IMR-90 (cell line): ENCODE measurements around the gene PLCD1. TPM values are rescaled to one million over a fixed set of nuclear protein-coding genes. Genes with fewer than 3 reads are reported as not detected.

Experiments
- ATAC-seq: fragments of 200-7000 bp; cut with Tn5 transposase; 2 replicates; pipeline ENCODE4 v1.9.1; 2020; ENCODE audit warnings: low read depth, mild to moderate bottlenecking, moderate library complexity
- BruUV-seq: library from RNA; stranded (reverse); fragments of 400-500 nt; replicated peaks from 2 replicates; lab custom pipeline; 2021; lab: Mats Ljungman, UMichigan
- CTCF ChIA-PET: fragments of 300-600 bp; formaldehyde crosslinking; extraction: SDS; loops from one replicate; lab custom pipeline; 2021; ENCODE audit warnings: antibody characterized with exemption; lab: Yijun Ruan, JAX
- POLR2A ChIA-PET: fragments of 300-600 bp; sonication (Branson Sonifier 250); formaldehyde crosslinking; loops from one replicate; lab custom pipeline; 2022; ENCODE audit warnings: antibody characterized with exemption; ENCODE audit not compliant: unreplicated experiment; lab: Charles Lee
- DNase-seq: peaks from one replicate; pipeline ENCODE4 v3.0.0; 2013
- H2AFZ ChIP-seq: replicated peaks from 2 replicates; pipeline ENCODE3; 2013; ENCODE audit warnings: low read length, mild to moderate bottlenecking; ENCODE audit not compliant: poor library complexity
- H2AK5ac ChIP-seq: 2 replicates; pipeline ENCODE4 v1.6.1; 2013; ENCODE audit warnings: low read depth, low read length, inconsistent platforms
- H2AK9ac ChIP-seq: replicated peaks from 2 replicates; pipeline ENCODE3; 2013; ENCODE audit warnings: mild to moderate bottlenecking, low read depth, low read length, moderate library complexity; ENCODE audit not compliant: poor library complexity
- H2BK120ac ChIP-seq: 2 replicates; pipeline ENCODE4 v1.6.1; 2013; ENCODE audit warnings: low read depth, low read length, inconsistent platforms
- H2BK15ac ChIP-seq: 3 replicates; pipeline ENCODE4 v1.6.1; 2013; ENCODE audit warnings: low read depth, low read length, inconsistent platforms
- H2BK20ac ChIP-seq: 2 replicates; pipeline ENCODE4 v1.6.1; 2013; ENCODE audit warnings: low read depth, mild to moderate bottlenecking, inconsistent platforms, low read length, moderate library complexity
- H2BK5ac ChIP-seq: 2 replicates; pipeline ENCODE4 v1.6.1; 2013; ENCODE audit warnings: mild to moderate bottlenecking, low read depth, low read length, inconsistent platforms; ENCODE audit not compliant: poor library complexity, severe bottlenecking
- H3K14ac ChIP-seq: replicated peaks from 2 replicates; pipeline ENCODE4 v1.6.1; 2013; ENCODE audit warnings: low read depth, low read length, inconsistent platforms
- H3K18ac ChIP-seq: 2 replicates; pipeline ENCODE4 v1.6.1; 2013; ENCODE audit warnings: low read depth, low read length, control low read depth
- H3K23ac ChIP-seq: 2 replicates; pipeline ENCODE4 v1.6.1; 2013; ENCODE audit warnings: low read depth, low read length, inconsistent platforms
- H3K27ac ChIP-seq: 2 replicates; pipeline ENCODE4 v1.5.1; 2013; ENCODE audit warnings: mild to moderate bottlenecking, control low read depth, low read length; ENCODE audit not compliant: insufficient read depth
- H3K27me3 ChIP-seq: 2 replicates; pipeline ENCODE4 v1.6.1; 2013; ENCODE audit warnings: low read length; ENCODE audit not compliant: control insufficient read depth, insufficient read depth
- H3K36me3 ChIP-seq: 2 replicates; pipeline ENCODE4 v1.6.1; 2013; ENCODE audit warnings: low read length, mixed read lengths; ENCODE audit not compliant: control insufficient read depth, insufficient read depth
- H3K4ac ChIP-seq: 2 replicates; pipeline ENCODE4 v1.6.1; 2013; ENCODE audit warnings: low read depth, low read length, inconsistent platforms
- H3K4me1 ChIP-seq: 2 replicates; pipeline ENCODE4 v1.6.1; 2013; ENCODE audit warnings: low read length, mixed read lengths; ENCODE audit not compliant: control insufficient read depth, insufficient read depth
- H3K4me2 ChIP-seq: 2 replicates; pipeline ENCODE4 v1.6.1; 2013; ENCODE audit warnings: low read depth, mild to moderate bottlenecking, control low read depth, low read length, moderate library complexity
- H3K4me3 ChIP-seq: 2 replicates; pipeline ENCODE4 v1.5.1; 2013; ENCODE audit warnings: low read depth, mild to moderate bottlenecking, control low read depth, low read length, moderate library complexity; ENCODE audit not compliant: insufficient read depth
- H3K56ac ChIP-seq: 2 replicates; pipeline ENCODE4 v1.6.1; 2013; ENCODE audit warnings: low read length, inconsistent platforms; ENCODE audit not compliant: insufficient read depth; ENCODE audit errors: extremely low read depth
- H3K79me1 ChIP-seq, 2 experiments: 2 replicates each; pipeline ENCODE4 v1.6.1; 2013; ENCODE audit warnings: low read length in 2 of 2, inconsistent platforms in 1 of 2, low read depth in 1 of 2
- H3K9ac ChIP-seq: 2 replicates; pipeline ENCODE4 v1.6.1; 2013; ENCODE audit warnings: low read depth, low read length, control low read depth
- H3K9me1 ChIP-seq: 2 replicates; pipeline ENCODE4 v1.6.1; 2013; ENCODE audit warnings: low read length, inconsistent platforms; ENCODE audit not compliant: insufficient read depth
- H3K9me3 ChIP-seq: 2 replicates; pipeline ENCODE4 v1.6.1; 2013; ENCODE audit warnings: low read length; ENCODE audit not compliant: control insufficient read depth, insufficient read depth
- H4K20me1 ChIP-seq: 2 replicates; pipeline ENCODE4 v1.6.1; 2013; ENCODE audit warnings: low read length, inconsistent platforms; ENCODE audit not compliant: insufficient read depth
- H4K5ac ChIP-seq: 2 replicates; pipeline ENCODE4 v1.6.1; 2013; ENCODE audit warnings: mild to moderate bottlenecking, low read depth, low read length, control low read depth
- H4K8ac ChIP-seq, 2 experiments: 2 replicates each; pipeline ENCODE4 v1.6.1; 2013; ENCODE audit warnings: low read depth in 2 of 2, low read length in 2 of 2, control low read depth in 1 of 2, inconsistent platforms in 1 of 2
- H4K91ac ChIP-seq: 2 replicates; pipeline ENCODE4 v1.6.1; 2013; ENCODE audit warnings: low read depth, low read length, inconsistent platforms; ENCODE audit not compliant: insufficient read depth
- POLR2A ChIP-seq: IDR thresholded peaks from 2 replicates; pipeline ENCODE4 v1.6.1; 2012; ENCODE audit warnings: mild to moderate bottlenecking, low read depth, low read length
- whole genome bisulfite sequencing, 2 experiments: methylation state at CpG; one replicate each; pipeline versions ENCODE4 v1.1.5 to v1.1.7; 2013; ENCODE audit warnings: missing lambda C conversion rate in 2 of 2; ENCODE audit not compliant: insufficient read length in 1 of 2; ENCODE audit errors: extremely low coverage in 2 of 2; 5-methylcytosine and 5-hydroxymethylcytosine counted together
- dilution Hi-C: fragments of 300-500 bp; cut with HindIII; formaldehyde crosslinking; loops from one replicate; pipeline ENCODE4 v1.14.3; 2018; ENCODE audit warnings: low sequenced_read_pairs; ENCODE audit not compliant: unreplicated experiment
- in situ Hi-C: fragments of 300-500 bp; cut with MboI; formaldehyde crosslinking; loops from 3 replicates; pipeline ENCODE4 v1.14.3; 2019; ENCODE audit warnings: low sequenced_read_pairs, inconsistent platforms, mixed read lengths
- intact Hi-C: fragments of 100-400 bp; cut with micrococcal nuclease; formaldehyde crosslinking; loops from 2 replicates; pipeline ENCODE4 v1.10.0; 2022
- polyA plus RNA-seq, 3 experiments: library from polyadenylated mRNA; depleted of rRNA; stranded (reverse); fragments of >200 nt; gene quantifications; 2 replicates each; pipeline ENCODE4 v1.2.3, GENCODE V29; 2012; ENCODE audit warnings: low replicate concordance in 1 of 3
- total RNA-seq: library from RNA; depleted of rRNA; stranded (reverse); fragments of >200 nt; gene quantifications from 2 replicates; pipeline ENCODE4 v1.2.3, GENCODE V29; 2012
- TF ChIP-seq, protein P1 (sequence below): conservative IDR thresholded peaks from 2 replicates; pipeline ENCODE4 v1.5.1; 2012; ENCODE audit warnings: mild to moderate bottlenecking, low read depth, low read length, improper control_type of control experiment

The PLCD1 gene
- total and polyA plus RNA-seq, 2 of the 4 experiments (the other 2 are of a cell fraction): 14.9 to 16.3 TPM

DNA sequence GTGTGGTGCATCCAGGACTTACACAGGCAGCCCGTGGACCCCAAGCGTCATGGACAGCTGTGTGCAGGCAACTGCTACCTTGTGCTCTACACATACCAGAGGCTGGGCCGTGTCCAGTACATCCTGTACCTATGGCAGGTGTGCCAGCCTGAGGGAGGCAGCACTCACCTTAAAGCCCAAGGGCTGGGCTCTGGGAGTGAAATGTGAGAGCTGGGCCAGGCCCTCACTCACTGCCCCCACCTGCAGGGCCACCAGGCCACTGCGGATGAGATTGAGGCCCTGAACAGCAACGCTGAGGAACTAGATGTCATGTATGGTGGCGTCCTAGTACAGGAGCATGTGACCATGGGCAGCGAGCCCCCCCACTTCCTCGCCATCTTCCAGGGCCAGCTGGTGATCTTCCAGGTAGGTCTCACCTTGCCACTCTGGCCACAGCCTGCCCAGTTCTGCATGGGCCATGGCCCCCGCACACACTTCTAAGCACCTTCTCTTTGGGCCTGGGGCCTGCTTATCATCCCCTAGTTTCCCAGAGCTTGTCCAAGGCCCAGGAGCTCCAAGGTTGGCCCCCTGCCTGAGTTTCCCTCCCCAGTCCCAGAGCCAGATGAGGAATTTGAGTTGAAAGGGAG, 27.9 kb downstream of the PLCD1 start:
- TF ChIP-seq, protein P1, sequence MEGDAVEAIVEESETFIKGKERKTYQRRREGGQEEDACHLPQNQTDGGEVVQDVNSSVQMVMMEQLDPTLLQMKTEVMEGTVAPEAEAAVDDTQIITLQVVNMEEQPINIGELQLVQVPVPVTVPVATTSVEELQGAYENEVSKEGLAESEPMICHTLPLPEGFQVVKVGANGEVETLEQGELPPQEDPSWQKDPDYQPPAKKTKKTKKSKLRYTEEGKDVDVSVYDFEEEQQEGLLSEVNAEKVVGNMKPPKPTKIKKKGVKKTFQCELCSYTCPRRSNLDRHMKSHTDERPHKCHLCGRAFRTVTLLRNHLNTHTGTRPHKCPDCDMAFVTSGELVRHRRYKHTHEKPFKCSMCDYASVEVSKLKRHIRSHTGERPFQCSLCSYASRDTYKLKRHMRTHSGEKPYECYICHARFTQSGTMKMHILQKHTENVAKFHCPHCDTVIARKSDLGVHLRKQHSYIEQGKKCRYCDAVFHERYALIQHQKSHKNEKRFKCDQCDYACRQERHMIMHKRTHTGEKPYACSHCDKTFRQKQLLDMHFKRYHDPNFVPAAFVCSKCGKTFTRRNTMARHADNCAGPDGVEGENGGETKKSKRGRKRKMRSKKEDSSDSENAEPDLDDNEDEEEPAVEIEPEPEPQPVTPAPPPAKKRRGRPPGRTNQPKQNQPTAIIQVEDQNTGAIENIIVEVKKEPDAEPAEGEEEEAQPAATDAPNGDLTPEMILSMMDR: peak; percentile 17; the same call in 1 of the 2 replicates
- TF ChIP-seq POLR2A: no peak
- no peak overlapping the region for H3K23ac ChIP-seq
- CTCF ChIA-PET: no interaction called here
- dilution Hi-C loops (no loop called here), intact Hi-C loops (no loop called here), in situ Hi-C loops (no loop called here)
- no peak overlapping the region for H3K14ac ChIP-seq
- no peak overlapping the region for H4K5ac ChIP-seq
- H2BK20ac ChIP-seq: no peak overlapping the region
- no peak overlapping the region for H2BK15ac ChIP-seq
- no peak overlapping the region for H3K56ac ChIP-seq
- no peak overlapping the region for H3K27ac ChIP-seq
- BruUV-seq: no TSS peak
- no peak overlapping the region for H2AFZ ChIP-seq
- H3K9me1 ChIP-seq: peaks cover 12% of the 10 kb centered on the region
- DNase-seq (no peak), ATAC-seq (no peak)
- H3K9ac ChIP-seq: no peak overlapping the region
- H3K4ac ChIP-seq: no peak overlapping the region
- no peaks in the 10 kb centered on the region for H3K27me3 ChIP-seq
- POLR2A ChIA-PET: no interaction called here
- H3K4me2 ChIP-seq: no peak overlapping the region
- H3K18ac ChIP-seq: no peak overlapping the region
- no peak overlapping the region for H2BK120ac ChIP-seq
- H2AK9ac ChIP-seq: no peak overlapping the region
- H3K4me1 ChIP-seq: peaks cover 10% of the 10 kb centered on the region
- H2AK5ac ChIP-seq: no peak overlapping the region
- peaks cover 3 to 8% of the 10 kb centered on the region in 2 experiments; a peak in 1 of 4 replicates for H3K79me1 ChIP-seq
- WGBS, 2 experiments: 40% methylated on average over 1 of the region's 9 CpGs; no CpG with 5 or more reads in 1 of the 2 experiments
- H4K8ac ChIP-seq: no peak overlapping the region
- peaks cover 10% of the 10 kb centered on the region; the same call in 1 of the 2 replicates for H3K36me3 ChIP-seq
- peaks cover 8% of the 10 kb centered on the region; the same call in 1 of the 2 replicates for H4K20me1 ChIP-seq
- H2BK5ac ChIP-seq: no peak overlapping the region
- no peak overlapping the region for H3K4me3 ChIP-seq
- no peak overlapping the region for H4K91ac ChIP-seq
- H3K9me3 ChIP-seq: no peaks in the 10 kb centered on the region
